ENCODE results near the gene DCLK3.
A peak's percentile ranks its signal among the peaks of the same experiment; 100 is the strongest.

Gene DCLK3

DNA sequence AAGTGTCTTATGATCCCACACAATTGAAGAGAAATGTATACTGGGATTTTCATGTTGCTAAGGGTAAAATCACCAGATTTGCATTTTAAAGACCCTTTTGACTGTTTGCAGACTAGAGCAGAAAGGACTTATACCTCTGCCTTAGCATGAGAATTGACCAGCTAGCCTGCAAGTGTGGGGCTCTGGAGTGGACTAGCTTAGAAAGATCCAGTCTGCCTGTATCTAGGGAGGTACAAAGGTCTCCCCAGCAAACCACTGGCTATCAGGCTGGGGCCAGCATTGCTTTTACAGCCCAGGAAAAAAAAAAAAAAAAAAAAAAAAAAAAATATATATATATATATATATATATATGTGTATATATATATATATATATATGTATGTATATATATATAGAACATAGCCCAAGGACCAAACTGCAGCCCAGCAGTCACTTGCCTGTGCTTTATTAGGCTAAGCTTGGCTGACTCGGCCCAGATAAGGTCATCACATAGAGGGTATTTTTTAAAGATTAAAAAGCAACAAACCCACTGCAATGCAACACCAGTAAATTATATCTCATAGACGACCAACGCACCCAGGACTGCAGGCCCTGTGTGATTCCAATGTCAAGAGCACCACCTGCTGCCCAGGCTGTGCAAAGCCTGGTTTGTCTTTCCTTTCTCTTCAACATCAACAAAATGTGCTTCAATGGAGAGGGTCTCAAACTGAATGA, 63.7 kb downstream of the DCLK3 start:
- no peaks in the 10 kb centered on the region for H3K27me3 ChIP-seq
- TF ChIP-seq, protein P1, sequence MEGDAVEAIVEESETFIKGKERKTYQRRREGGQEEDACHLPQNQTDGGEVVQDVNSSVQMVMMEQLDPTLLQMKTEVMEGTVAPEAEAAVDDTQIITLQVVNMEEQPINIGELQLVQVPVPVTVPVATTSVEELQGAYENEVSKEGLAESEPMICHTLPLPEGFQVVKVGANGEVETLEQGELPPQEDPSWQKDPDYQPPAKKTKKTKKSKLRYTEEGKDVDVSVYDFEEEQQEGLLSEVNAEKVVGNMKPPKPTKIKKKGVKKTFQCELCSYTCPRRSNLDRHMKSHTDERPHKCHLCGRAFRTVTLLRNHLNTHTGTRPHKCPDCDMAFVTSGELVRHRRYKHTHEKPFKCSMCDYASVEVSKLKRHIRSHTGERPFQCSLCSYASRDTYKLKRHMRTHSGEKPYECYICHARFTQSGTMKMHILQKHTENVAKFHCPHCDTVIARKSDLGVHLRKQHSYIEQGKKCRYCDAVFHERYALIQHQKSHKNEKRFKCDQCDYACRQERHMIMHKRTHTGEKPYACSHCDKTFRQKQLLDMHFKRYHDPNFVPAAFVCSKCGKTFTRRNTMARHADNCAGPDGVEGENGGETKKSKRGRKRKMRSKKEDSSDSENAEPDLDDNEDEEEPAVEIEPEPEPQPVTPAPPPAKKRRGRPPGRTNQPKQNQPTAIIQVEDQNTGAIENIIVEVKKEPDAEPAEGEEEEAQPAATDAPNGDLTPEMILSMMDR (IDR thresholded peaks at IDR 0.05), result peak; percentile 76 to 79
- H3K27ac ChIP-seq, result no peak overlapping the region
- no peaks in the 10 kb centered on the region for H3K36me3 ChIP-seq
- intact Hi-C loops (cut with DNase I; ENCODE audit: low total_unique reads), result loop anchor here (2.0 kb wide), 1 partner anchor 734 kb away; no protein-coding TSS in a partner anchor
- DNase-seq, result peak in 1 of 2 donors; percentile 45
- H3K4me1 ChIP-seq, result no peaks in the 10 kb centered on the region
- no peaks in the 10 kb centered on the region for H3K9me3 ChIP-seq
- no peak overlapping the region for H3K4me3 ChIP-seq

DNA sequence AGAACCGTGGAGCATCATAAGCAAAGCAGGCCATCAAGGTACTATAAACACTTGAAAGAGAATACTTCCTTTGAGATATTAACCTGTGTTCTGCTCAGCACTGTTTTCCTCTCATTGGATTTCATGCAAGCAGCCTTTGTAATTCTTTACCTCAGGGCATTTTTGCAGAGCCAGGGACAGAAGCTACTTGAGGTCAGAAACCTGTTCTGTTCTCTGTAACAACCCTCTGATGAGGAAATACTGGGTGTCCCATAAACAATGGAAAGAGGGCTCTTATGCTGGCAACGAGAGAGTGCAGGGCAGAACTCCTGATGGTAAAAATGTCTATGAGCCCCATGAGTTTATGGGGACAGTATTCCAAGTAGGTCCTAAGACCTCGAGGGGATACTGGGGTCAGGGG, 66.0 kb downstream of the DCLK3 start:
- Histone ChIP-seq H3K27ac (no peak overlapping the region), H3K4me1 (no peaks in the 10 kb centered on the region), H3K4me3 (no peak overlapping the region), H3K27me3 (no peaks in the 10 kb centered on the region), H3K36me3 (no peaks in the 10 kb centered on the region), H3K9me3 (no peaks in the 10 kb centered on the region)
- intact Hi-C loops (cut with DNase I; ENCODE audit: low total_unique reads), result no loop called here
- no peak for DNase-seq
- TF ChIP-seq, protein P1 (IDR thresholded peaks at IDR 0.05), result no peak

GRCh38 chr3:36697229-36698001, 66.9 kb downstream of the DCLK3 start:
- Histone ChIP-seq H3K4me3 (no peak overlapping the region), H3K27ac (no peak overlapping the region), H3K27me3 (no peaks in the 10 kb centered on the region), H3K4me1 (no peaks in the 10 kb centered on the region), H3K9me3 (no peaks in the 10 kb centered on the region), H3K36me3 (no peaks in the 10 kb centered on the region)
- DNase-seq, result no peak
- TF ChIP-seq, protein P1 (IDR thresholded peaks at IDR 0.05), result no peak
- intact Hi-C loops (cut with DNase I; ENCODE audit: low total_unique reads), result no loop called here

GRCh38 chr3:36696799-36697198, 67.6 kb downstream of the DCLK3 start:
- no peak overlapping the region for H3K4me3 ChIP-seq
- H3K4me1 ChIP-seq, result no peaks in the 10 kb centered on the region
- no peaks in the 10 kb centered on the region for H3K27me3 ChIP-seq
- no peaks in the 10 kb centered on the region for H3K36me3 ChIP-seq
- H3K9me3 ChIP-seq, result no peaks in the 10 kb centered on the region
- TF ChIP-seq, protein P1 (IDR thresholded peaks at IDR 0.05), result no peak
- intact Hi-C loops (cut with DNase I; ENCODE audit: low total_unique reads), result no loop called here
- H3K27ac ChIP-seq, result no peak overlapping the region
- no peak for DNase-seq

GRCh38 chr3:36695769-36696137, 68.6 kb downstream of the DCLK3 start:
- no peaks in the 10 kb centered on the region for H3K9me3 ChIP-seq
- intact Hi-C loops (cut with DNase I; ENCODE audit: low total_unique reads), result no loop called here

More at GRCh38 chr3:36695769-36696137, 68.6 kb downstream of the DCLK3 start:
- Histone ChIP-seq H3K4me1 (no peaks in the 10 kb centered on the region), H3K4me3 (no peak overlapping the region), H3K27me3 (no peaks in the 10 kb centered on the region), H3K27ac (no peak overlapping the region), H3K36me3 (no peaks in the 10 kb centered on the region)
- TF ChIP-seq, protein P1 (IDR thresholded peaks at IDR 0.05), result no peak
- no peak for DNase-seq
